MM.1S (cell line): ENCODE results near the gene RPS21.

Experiments used
- DNase-seq: peaks from one replicate; pipeline ENCODE4 v3.0.0-alpha.2; 2015
- H2AFZ ChIP-seq: fragments of 300-600 bp; sonication (generic); 2 replicates; pipeline ENCODE4 v1.6.0; 2016; ENCODE audit warnings: antibody characterized with exemption, low read length
- H3F3A ChIP-seq: fragments of 300-600 bp; sonication (generic); 2 replicates; pipeline ENCODE4 v1.6.1; 2016; ENCODE audit warnings: mild to moderate bottlenecking, antibody characterized with exemption, low read length, moderate library complexity, mixed read lengths; ENCODE audit not compliant: insufficient read depth
- H3K27ac ChIP-seq: fragments of 300-600 bp; sonication (generic); 2 replicates; pipeline ENCODE4 v1.5.1; 2016; ENCODE audit warnings: mild to moderate bottlenecking, low read length
- H3K27me3 ChIP-seq: fragments of 300-600 bp; sonication (generic); replicated peaks from 2 replicates; pipeline ENCODE4 v1.6.0; 2016; ENCODE audit warnings: low read length; ENCODE audit not compliant: insufficient read depth
- H3K36me3 ChIP-seq: fragments of 300-600 bp; sonication (generic); replicated peaks from 2 replicates; pipeline ENCODE4 v1.6.1; 2016; ENCODE audit warnings: mild to moderate bottlenecking, low read length, mixed read lengths; ENCODE audit not compliant: insufficient read depth
- H3K4me1 ChIP-seq: fragments of 300-600 bp; sonication (generic); 2 replicates; pipeline ENCODE4 v1.6.1; 2016; ENCODE audit warnings: low read length, mixed read lengths
- H3K4me2 ChIP-seq: fragments of 300-600 bp; sonication (generic); 2 replicates; pipeline ENCODE4 v1.6.0; 2016; ENCODE audit warnings: low read depth, low read length
- H3K4me3 ChIP-seq: fragments of 300-600 bp; sonication (generic); 2 replicates; pipeline ENCODE4 v1.5.1; 2016; ENCODE audit warnings: low read length, mixed read lengths
- H3K79me2 ChIP-seq: fragments of 300-600 bp; sonication (generic); 2 replicates; pipeline ENCODE4 v1.6.1; 2016; ENCODE audit warnings: mixed run types, low read length, mixed read lengths
- H3K9ac ChIP-seq: fragments of 300-600 bp; sonication (generic); 2 replicates; pipeline ENCODE4 v1.6.1; 2016; ENCODE audit warnings: low read length, mixed read lengths
- H3K9me2 ChIP-seq: fragments of 300-600 bp; sonication (generic); replicated peaks from 2 replicates; pipeline ENCODE4 v1.6.1; 2016; ENCODE audit warnings: mild to moderate bottlenecking, low read length, mixed read lengths; ENCODE audit not compliant: insufficient read depth
- H3K9me3 ChIP-seq: fragments of 300-600 bp; sonication (generic); replicated peaks from 2 replicates; pipeline ENCODE4 v1.6.1; 2016; ENCODE audit warnings: mild to moderate bottlenecking, low read length, mixed read lengths; ENCODE audit not compliant: insufficient read depth
- H4K20me1 ChIP-seq: fragments of 300-600 bp; sonication (generic); 2 replicates; pipeline ENCODE4 v1.6.1; 2016; ENCODE audit warnings: mild to moderate bottlenecking, low read length, moderate library complexity, mixed read lengths; ENCODE audit not compliant: insufficient read depth
- CTCF ChIP-seq: fragments of 300-600 bp; sonication (generic); IDR thresholded peaks from 2 replicates; pipeline ENCODE4 v1.5.1; 2016; ENCODE audit warnings: antibody characterized with exemption, low read length, mixed read lengths
- EZH2 ChIP-seq: fragments of 300-600 bp; sonication (generic); optimal IDR thresholded peaks from 2 replicates; pipeline ENCODE3; 2017; ENCODE audit warnings: low read depth, mild to moderate bottlenecking, antibody characterized with exemption, low read length, mixed read lengths
- EZH2phosphoT487 ChIP-seq: fragments of 300-600 bp; sonication (generic); IDR thresholded peaks from 2 replicates; pipeline ENCODE4 v1.6.1; 2018; ENCODE audit warnings: antibody characterized with exemption, low read length

The RPS21 gene

GRCh38 chr20:62388839-62389600, 2.1 kb downstream of the RPS21 start:
- H3K27ac ChIP-seq: no peak overlapping the region
- no peak for DNase-seq
- H3K27me3 ChIP-seq: no peaks in the 10 kb centered on the region
- H3K9me3 ChIP-seq: no peaks in the 10 kb centered on the region
- TF ChIP-seq CTCF (peak; percentile 10; the same call in 1 of the 2 replicates), EZH2 (no peak), EZH2phosphoT487 (no peak)
- H3K79me2 ChIP-seq: peaks cover 53% of the 10 kb centered on the region
- peak overlapping the region; percentile 14; the same call in 1 of the 2 replicates for H3K4me2 ChIP-seq
- peaks cover 17% of the 10 kb centered on the region for H3K36me3 ChIP-seq
- H2AFZ ChIP-seq: no peak overlapping the region
- no peaks in the 10 kb centered on the region for H4K20me1 ChIP-seq
- H3K4me1 ChIP-seq: peaks cover 12% of the 10 kb centered on the region
- peaks cover 34% of the 10 kb centered on the region for H3F3A ChIP-seq
- H3K9ac ChIP-seq: no peak overlapping the region
- no peaks in the 10 kb centered on the region for H3K9me2 ChIP-seq
- H3K4me3 ChIP-seq: no peak overlapping the region

GRCh38 chr20:62389601-62390087, 2.7 kb downstream of the RPS21 start:
- DNase-seq: no peak
- H3K4me1 ChIP-seq: peaks cover 12% of the 10 kb centered on the region
- H2AFZ ChIP-seq: no peak overlapping the region
- peaks cover 48% of the 10 kb centered on the region for H3K79me2 ChIP-seq
- H3K9me3 ChIP-seq: no peaks in the 10 kb centered on the region
- no peaks in the 10 kb centered on the region for H3K9me2 ChIP-seq
- H3K27me3 ChIP-seq: no peaks in the 10 kb centered on the region
- H4K20me1 ChIP-seq: no peaks in the 10 kb centered on the region
- H3F3A ChIP-seq: peaks cover 30% of the 10 kb centered on the region
- H3K27ac ChIP-seq: no peak overlapping the region
- H3K9ac ChIP-seq: no peak overlapping the region
- peaks cover 17% of the 10 kb centered on the region for H3K36me3 ChIP-seq
- no peak overlapping the region for H3K4me3 ChIP-seq
- no peak for TF ChIP-seq CTCF
- TF ChIP-seq EZH2: no peak
- TF ChIP-seq EZH2phosphoT487: no peak
- no peak overlapping the region for H3K4me2 ChIP-seq

GRCh38 chr20:62390317-62391164, 3.6 kb downstream of the RPS21 start:
- H4K20me1 ChIP-seq: no peaks in the 10 kb centered on the region
- DNase-seq: no peak
- no peak overlapping the region for H2AFZ ChIP-seq
- H3K4me3 ChIP-seq: no peak overlapping the region
- H3K36me3 ChIP-seq: peaks cover 17% of the 10 kb centered on the region
- H3F3A ChIP-seq: peaks cover 28% of the 10 kb centered on the region
- H3K27ac ChIP-seq: no peak overlapping the region
- H3K9ac ChIP-seq: no peak overlapping the region
- H3K9me2 ChIP-seq: no peaks in the 10 kb centered on the region
- H3K79me2 ChIP-seq: peaks cover 41% of the 10 kb centered on the region
- TF ChIP-seq EZH2phosphoT487: no peak
- no peak for TF ChIP-seq CTCF
- no peak for TF ChIP-seq EZH2
- no peak overlapping the region for H3K4me2 ChIP-seq
- no peaks in the 10 kb centered on the region for H3K9me3 ChIP-seq
- no peaks in the 10 kb centered on the region for H3K27me3 ChIP-seq
- peaks cover 12% of the 10 kb centered on the region for H3K4me1 ChIP-seq
